GM10847 (cell line): ENCODE data around the gene SH3GL2.

Source experiments
- POLR2A ChIP-seq: IDR thresholded peaks from 2 replicates; pipeline ENCODE4 v1.6.1; 2011; ENCODE audit not compliant: insufficient read length; ENCODE audit errors: extremely low read depth

The SH3GL2 gene

GRCh38 chr9:17630531-17630949, 51.7 kb downstream of the SH3GL2 start:
- no peak for TF ChIP-seq POLR2A

GRCh38 chr9:17631396-17631795, 52.5 kb downstream of the SH3GL2 start:
- no peak for TF ChIP-seq POLR2A

- no peak for TF ChIP-seq POLR2A
Observed at GRCh38 chr9:17632994-17633393, 54.1 kb downstream of the SH3GL2 start.

GRCh38 chr9:17635115-17635890, 56.4 kb downstream of the SH3GL2 start:
- TF ChIP-seq POLR2A = no peak

- no peak for TF ChIP-seq POLR2A
Observed at GRCh38 chr9:17636349-17636748, 57.5 kb downstream of the SH3GL2 start.

- TF ChIP-seq POLR2A = no peak
Observed at GRCh38 chr9:17636821-17637220, 58.0 kb downstream of the SH3GL2 start.

- no peak for TF ChIP-seq POLR2A
Observed at GRCh38 chr9:17637229-17637628, 58.4 kb downstream of the SH3GL2 start.

- no peak for TF ChIP-seq POLR2A
Observed at GRCh38 chr9:17648516-17648915, 69.7 kb downstream of the SH3GL2 start.

GRCh38 chr9:17651725-17652124, 72.9 kb downstream of the SH3GL2 start:
- TF ChIP-seq POLR2A = no peak

GRCh38 chr9:17653947-17654465, 75.1 kb downstream of the SH3GL2 start:
- TF ChIP-seq POLR2A = no peak

GRCh38 chr9:17656889-17657288, 78.0 kb downstream of the SH3GL2 start:
- no peak for TF ChIP-seq POLR2A

GRCh38 chr9:17658237-17658636, 79.4 kb downstream of the SH3GL2 start:
- no peak for TF ChIP-seq POLR2A

- no peak for TF ChIP-seq POLR2A
Observed at GRCh38 chr9:17660158-17660557, 81.3 kb downstream of the SH3GL2 start.

GRCh38 chr9:17665450-17665849, 86.6 kb downstream of the SH3GL2 start:
- TF ChIP-seq POLR2A = no peak

- no peak for TF ChIP-seq POLR2A
Observed at GRCh38 chr9:17669206-17669605, 90.3 kb downstream of the SH3GL2 start.

GRCh38 chr9:17682684-17683083, 103.8 kb downstream of the SH3GL2 start:
- TF ChIP-seq POLR2A = no peak

- TF ChIP-seq POLR2A = no peak
Observed at GRCh38 chr9:17688834-17689233, 110.0 kb downstream of the SH3GL2 start.
